ENCODE data around the gene BCAM.

Gene BCAM

GRCh38 chr19:44820648-44821609, 12.0 kb downstream of the BCAM start:
- H3K27me3 ChIP-seq (ENCODE audit: low read depth, low read length), result peaks cover 1% of the 10 kb centered on the region
- no peak overlapping the region for H3K4me2 ChIP-seq (ENCODE audit: low read length)
- H3K79me2 ChIP-seq (ENCODE audit: low read length), result no peaks in the 10 kb centered on the region
- no peaks in the 10 kb centered on the region for H3K36me3 ChIP-seq (replicated peaks; ENCODE audit: low read depth, low read length)
- no peak overlapping the region for H3K9ac ChIP-seq (ENCODE audit: low read length)
- no peaks in the 10 kb centered on the region for H3K9me3 ChIP-seq (ENCODE audit: insufficient read depth, low read length)
- TF ChIP-seq CTCF (IDR thresholded peaks at IDR 0.05; ENCODE audit: low read depth, low read length) (no peak), EZH2phosphoT487 (IDR thresholded peaks at IDR 0.05; ENCODE audit: low read depth) (no peak)
- H4K20me1 ChIP-seq (ENCODE audit: insufficient read depth, low read length), result no peaks in the 10 kb centered on the region
- no peak overlapping the region for H2AFZ ChIP-seq (ENCODE audit: low read depth, low read length)
- no peak overlapping the region for H3K27ac ChIP-seq (ENCODE audit: low read length)
- no peaks in the 10 kb centered on the region for H3K4me1 ChIP-seq (ENCODE audit: low read length)
- H3K4me3 ChIP-seq (ENCODE audit: low read length), result no peak overlapping the region

- no peak overlapping the region for H3K4me3 ChIP-seq (ENCODE audit: low read length)
- H3K4me2 ChIP-seq (ENCODE audit: low read length), result no peak overlapping the region
- TF ChIP-seq EZH2phosphoT487 (IDR thresholded peaks at IDR 0.05; ENCODE audit: low read depth) (no peak), CTCF (IDR thresholded peaks at IDR 0.05; ENCODE audit: low read depth, low read length) (no peak)
- peaks cover 11% of the 10 kb centered on the region for H3K27me3 ChIP-seq (ENCODE audit: low read depth, low read length)
- no peaks in the 10 kb centered on the region; the same call in 1 of the 2 replicates for H4K20me1 ChIP-seq (ENCODE audit: insufficient read depth, low read length)
- H3K9ac ChIP-seq (ENCODE audit: low read length), result no peak overlapping the region
- H2AFZ ChIP-seq (ENCODE audit: low read depth, low read length), result no peak overlapping the region
- no peaks in the 10 kb centered on the region for H3K4me1 ChIP-seq (ENCODE audit: low read length)
- no peaks in the 10 kb centered on the region for H3K36me3 ChIP-seq (replicated peaks; ENCODE audit: low read depth, low read length)
- no peaks in the 10 kb centered on the region for H3K79me2 ChIP-seq (ENCODE audit: low read length)
- H3K9me3 ChIP-seq (ENCODE audit: insufficient read depth, low read length), result no peaks in the 10 kb centered on the region
- no peak overlapping the region for H3K27ac ChIP-seq (ENCODE audit: low read length)
Measured at GRCh38 chr19:44822177-44822576, 13.3 kb downstream of the BCAM start.

GRCh38 chr19:44822670-44823372, 13.9 kb downstream of the BCAM start:
- no peaks in the 10 kb centered on the region for H3K9me3 ChIP-seq (ENCODE audit: insufficient read depth, low read length)
- no peaks in the 10 kb centered on the region for H3K4me1 ChIP-seq (ENCODE audit: low read length)
- H2AFZ ChIP-seq (ENCODE audit: low read depth, low read length), result no peak overlapping the region
- no peaks in the 10 kb centered on the region for H3K36me3 ChIP-seq (replicated peaks; ENCODE audit: low read depth, low read length)
- TF ChIP-seq EZH2phosphoT487 (IDR thresholded peaks at IDR 0.05; ENCODE audit: low read depth) (no peak), CTCF (IDR thresholded peaks at IDR 0.05; ENCODE audit: low read depth, low read length) (no peak)
- peaks cover 13% of the 10 kb centered on the region for H3K27me3 ChIP-seq (ENCODE audit: low read depth, low read length)
- H4K20me1 ChIP-seq (ENCODE audit: insufficient read depth, low read length), result no peaks in the 10 kb centered on the region; the same call in 1 of the 2 replicates
- no peaks in the 10 kb centered on the region for H3K79me2 ChIP-seq (ENCODE audit: low read length)
- no peak overlapping the region for H3K9ac ChIP-seq (ENCODE audit: low read length)
- no peak overlapping the region for H3K4me3 ChIP-seq (ENCODE audit: low read length)
- H3K27ac ChIP-seq (ENCODE audit: low read length), result no peak overlapping the region
- H3K4me2 ChIP-seq (ENCODE audit: low read length), result no peak overlapping the region

GRCh38 chr19:44823373-44823698, 14.4 kb downstream of the BCAM start:
- Histone ChIP-seq H4K20me1 (ENCODE audit: insufficient read depth, low read length) (no peaks in the 10 kb centered on the region; the same call in 1 of the 2 replicates), H3K4me3 (ENCODE audit: low read length) (no peak overlapping the region), H3K36me3 (replicated peaks; ENCODE audit: low read depth, low read length) (no peaks in the 10 kb centered on the region), H3K79me2 (ENCODE audit: low read length) (no peaks in the 10 kb centered on the region), H3K4me1 (ENCODE audit: low read length) (no peaks in the 10 kb centered on the region), H3K9ac (ENCODE audit: low read length) (no peak overlapping the region), H3K27me3 (ENCODE audit: low read depth, low read length) (peaks cover 13% of the 10 kb centered on the region), H2AFZ (ENCODE audit: low read depth, low read length) (no peak overlapping the region), H3K4me2 (ENCODE audit: low read length) (no peak overlapping the region), H3K9me3 (ENCODE audit: insufficient read depth, low read length) (no peaks in the 10 kb centered on the region), H3K27ac (ENCODE audit: low read length) (no peak overlapping the region)
- TF ChIP-seq EZH2phosphoT487 (IDR thresholded peaks at IDR 0.05; ENCODE audit: low read depth) (no peak), CTCF (IDR thresholded peaks at IDR 0.05; ENCODE audit: low read depth, low read length) (no peak)

Measured in OCI-LY3 (cell line).